ENCODE data around the gene CA11. TPM values are rescaled to one million over a fixed set of nuclear protein-coding genes. Genes with fewer than 3 reads are reported as not detected.

CA11 gene
- total and polyA plus RNA-seq, 9 of the 15 experiments (the other 6 are each of a cell fraction or from before 2014, with no cell fraction given), result 2.9 to 19.9 (median 8.3) TPM

DNA sequence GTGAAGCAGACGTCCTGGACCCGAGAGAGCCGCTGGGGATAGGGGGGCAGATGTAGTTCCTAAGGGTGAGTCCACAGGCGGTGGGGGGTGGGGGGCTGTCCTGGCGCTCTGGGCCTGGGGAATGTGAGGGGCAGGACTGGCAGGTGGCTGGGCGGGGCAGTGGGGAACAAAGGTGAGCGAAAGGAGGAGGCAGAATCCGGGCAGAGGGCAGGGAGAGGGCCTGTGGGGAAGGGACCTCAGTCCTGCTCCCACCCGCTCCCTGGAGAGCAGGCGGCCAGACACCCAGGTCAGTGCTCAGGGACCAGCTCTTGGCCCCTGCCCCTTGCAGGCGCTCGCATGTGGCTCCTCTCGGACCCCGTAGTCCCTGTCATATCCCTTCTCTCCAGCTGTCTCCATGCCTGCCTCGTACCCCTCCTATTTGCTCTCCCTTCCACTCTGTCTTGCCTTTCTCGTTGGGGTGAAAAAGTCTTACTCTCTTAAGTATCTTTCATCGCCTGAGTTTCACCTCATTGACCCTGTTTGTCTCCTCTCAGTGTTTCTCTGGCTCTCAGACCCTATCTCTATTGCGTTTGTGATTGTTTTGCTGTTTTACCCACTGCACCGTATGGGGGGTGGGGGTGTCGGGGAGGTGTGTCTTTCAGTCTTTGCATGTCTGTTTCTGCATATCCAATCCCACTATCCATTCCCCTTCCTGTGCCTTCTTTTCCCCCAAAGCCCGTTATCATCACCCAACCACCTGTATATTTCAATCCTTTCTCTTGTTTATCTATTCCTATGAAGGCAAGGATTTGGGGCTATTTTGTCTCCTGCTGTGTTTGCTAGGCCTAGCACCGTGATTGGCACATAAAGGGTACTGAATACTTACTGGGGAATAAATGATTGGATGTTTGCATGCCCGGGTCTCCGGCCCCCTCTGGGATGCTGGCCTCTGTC, 20.9 kb downstream of the CA11 start (continued):
- no peak for TF ChIP-seq PRPF4 (IDR thresholded peaks at IDR 0.05; ENCODE audit: insufficient read depth, low read depth, low read length, poor library complexity, severe bottlenecking)
- TF ChIP-seq ASH1L (IDR thresholded peaks at IDR 0.05; ENCODE audit: borderline replicate concordance, low read depth, partially characterized antibody), result no peak
- no peak for TF ChIP-seq KAT2B (IDR thresholded peaks at IDR 0.05; ENCODE audit: low read depth, low read length)
- peak in 1 of 2 experiments; percentile 73; a peak in 2 of 4 replicates for TF ChIP-seq RCOR1 (IDR thresholded peaks at IDR 0.05; ENCODE audit: borderline replicate concordance in 1 of 2, low read depth in 2 of 2, low read length in 2 of 2)
- TF ChIP-seq SMARCE1 (IDR thresholded peaks at IDR 0.05), result no peak
- peak; percentile 50 for TF ChIP-seq TCF3 (CRISPR knock-in tag; IDR thresholded peaks at IDR 0.05)
- no peak for TF ChIP-seq GTF2B (IDR thresholded peaks at IDR 0.05; ENCODE audit: extremely low read depth, insufficient read length)
- TF ChIP-seq KHSRP (IDR thresholded peaks at IDR 0.05), result no peak
- TF ChIP-seq FOXJ3 (CRISPR knock-in tag; IDR thresholded peaks at IDR 0.05), result no peak
- no peak for TF ChIP-seq ZNF57 (CRISPR knock-in tag; IDR thresholded peaks at IDR 0.05)
- TF ChIP-seq HOMEZ (CRISPR knock-in tag; IDR thresholded peaks at IDR 0.05), result no peak
- TF ChIP-seq HDAC8 (tag; IDR thresholded peaks at IDR 0.05), result no peak
- no peak for TF ChIP-seq CBX1 (IDR thresholded peaks at IDR 0.05; ENCODE audit: low read depth)
- TF ChIP-seq RBM22 (IDR thresholded peaks at IDR 0.05; ENCODE audit: low read depth, low read length, poor library complexity, severe bottlenecking), result no peak
- TF ChIP-seq HMGXB4 (CRISPR knock-in tag; IDR thresholded peaks at IDR 0.05), result no peak
- TF ChIP-seq ZNF23 (CRISPR knock-in tag; IDR thresholded peaks at IDR 0.05), result no peak
- TF ChIP-seq, protein P1, sequence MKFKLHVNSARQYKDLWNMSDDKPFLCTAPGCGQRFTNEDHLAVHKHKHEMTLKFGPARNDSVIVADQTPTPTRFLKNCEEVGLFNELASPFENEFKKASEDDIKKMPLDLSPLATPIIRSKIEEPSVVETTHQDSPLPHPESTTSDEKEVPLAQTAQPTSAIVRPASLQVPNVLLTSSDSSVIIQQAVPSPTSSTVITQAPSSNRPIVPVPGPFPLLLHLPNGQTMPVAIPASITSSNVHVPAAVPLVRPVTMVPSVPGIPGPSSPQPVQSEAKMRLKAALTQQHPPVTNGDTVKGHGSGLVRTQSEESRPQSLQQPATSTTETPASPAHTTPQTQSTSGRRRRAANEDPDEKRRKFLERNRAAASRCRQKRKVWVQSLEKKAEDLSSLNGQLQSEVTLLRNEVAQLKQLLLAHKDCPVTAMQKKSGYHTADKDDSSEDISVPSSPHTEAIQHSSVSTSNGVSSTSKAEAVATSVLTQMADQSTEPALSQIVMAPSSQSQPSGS (CRISPR knock-in tag; IDR thresholded peaks at IDR 0.05), result no peak
- no peak for TF ChIP-seq ZNF561 (CRISPR knock-in tag; conservative IDR thresholded peaks at IDR 0.05)
- TF ChIP-seq KDM1A (IDR thresholded peaks at IDR 0.05), result peak; percentile 95 to 96
- peak; percentile 55; the same call in 1 of the 2 replicates for TF ChIP-seq CBFA2T2 (conservative IDR thresholded peaks at IDR 0.05)

Measured in K562 (cell line).